ENCODE results near the gene MT1H.

MT1H gene

DNA sequence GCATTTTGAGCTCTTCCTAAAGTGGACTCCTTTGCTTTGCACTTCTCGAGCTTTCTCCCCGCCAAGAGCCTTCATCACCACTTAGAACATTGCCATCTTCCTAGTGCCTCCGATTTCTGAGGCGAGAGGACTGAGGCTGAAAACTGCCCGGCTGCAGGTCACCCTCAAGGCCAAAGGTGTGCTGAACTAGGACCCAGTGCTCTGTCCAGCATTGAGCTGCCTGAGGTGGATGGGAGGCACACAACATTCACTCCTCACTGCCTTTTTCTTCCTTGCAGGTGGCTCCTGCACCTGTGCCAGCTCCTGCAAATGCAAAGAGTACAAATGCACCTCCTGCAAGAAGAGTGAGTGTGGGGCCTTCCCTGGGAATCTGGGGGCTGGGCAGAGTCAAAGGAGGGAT, 25.8 kb upstream of the MT1H start:
- no peaks in the 10 kb centered on the region for H3K9me3 ChIP-seq (ENCODE audit: control insufficient read depth, insufficient read depth, low read length)
- no peaks in the 10 kb centered on the region; the same call in 1 of the 2 replicates for H3K4me1 ChIP-seq (ENCODE audit: insufficient read depth, low read length)
- H3K9ac ChIP-seq (ENCODE audit: low read depth, low read length) = peak overlapping the region; percentile 49; the same call in 1 of the 2 replicates
- no peaks in the 10 kb centered on the region for H3K36me3 ChIP-seq (ENCODE audit: insufficient read depth, low read length)

DNA sequence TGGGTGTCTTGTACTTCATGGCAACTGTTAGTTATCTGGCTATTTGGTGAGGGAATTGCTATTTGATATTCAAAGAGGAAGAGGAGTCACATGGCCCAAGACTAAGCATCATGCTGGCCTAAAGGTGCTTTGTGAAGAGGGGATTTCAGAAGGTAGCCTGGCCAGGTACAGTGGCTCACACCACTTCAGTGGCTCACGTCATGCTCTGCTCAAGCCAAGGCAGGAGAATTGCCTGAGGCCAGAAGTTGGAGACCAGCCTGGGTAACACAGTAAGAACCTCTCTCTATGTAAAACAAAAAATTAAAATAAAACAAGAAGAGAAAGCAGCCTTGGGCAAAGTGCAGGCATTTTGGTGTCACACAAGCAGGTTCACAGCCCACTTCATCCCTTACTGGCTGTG, 24.3 kb upstream of the MT1H start:
- H3K4me1 ChIP-seq (ENCODE audit: insufficient read depth, low read length) = no peaks in the 10 kb centered on the region; the same call in 1 of the 2 replicates
- no peak overlapping the region for H3K9ac ChIP-seq (ENCODE audit: low read depth, low read length)
- no peaks in the 10 kb centered on the region for H3K9me3 ChIP-seq (ENCODE audit: control insufficient read depth, insufficient read depth, low read length)
- H3K36me3 ChIP-seq (ENCODE audit: insufficient read depth, low read length) = no peaks in the 10 kb centered on the region

DNA sequence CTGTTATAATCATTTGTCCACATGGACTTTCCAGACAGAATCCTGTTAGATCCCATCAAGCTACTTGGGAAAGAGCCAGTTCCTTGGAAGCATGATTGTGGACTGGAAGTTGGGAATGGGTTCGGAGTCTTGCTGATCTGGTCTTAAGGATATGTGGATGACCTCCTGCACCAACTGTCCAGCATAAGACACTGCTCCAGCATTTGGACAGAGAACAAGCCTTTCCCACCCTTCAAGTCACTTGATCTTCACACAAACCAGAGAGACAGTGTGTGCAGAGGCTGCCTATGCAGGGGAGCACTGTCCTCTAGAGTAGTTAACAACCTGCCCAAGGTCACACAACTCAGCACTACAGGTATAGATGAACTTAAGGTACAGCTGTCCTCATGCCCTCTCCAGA, 23.8 kb upstream of the MT1H start:
- Histone ChIP-seq H3K36me3 (ENCODE audit: insufficient read depth, low read length) (no peaks in the 10 kb centered on the region), H3K4me1 (ENCODE audit: insufficient read depth, low read length) (no peaks in the 10 kb centered on the region; the same call in 1 of the 2 replicates), H3K9me3 (ENCODE audit: control insufficient read depth, insufficient read depth, low read length) (no peaks in the 10 kb centered on the region), H3K9ac (ENCODE audit: low read depth, low read length) (no peak overlapping the region)

DNA sequence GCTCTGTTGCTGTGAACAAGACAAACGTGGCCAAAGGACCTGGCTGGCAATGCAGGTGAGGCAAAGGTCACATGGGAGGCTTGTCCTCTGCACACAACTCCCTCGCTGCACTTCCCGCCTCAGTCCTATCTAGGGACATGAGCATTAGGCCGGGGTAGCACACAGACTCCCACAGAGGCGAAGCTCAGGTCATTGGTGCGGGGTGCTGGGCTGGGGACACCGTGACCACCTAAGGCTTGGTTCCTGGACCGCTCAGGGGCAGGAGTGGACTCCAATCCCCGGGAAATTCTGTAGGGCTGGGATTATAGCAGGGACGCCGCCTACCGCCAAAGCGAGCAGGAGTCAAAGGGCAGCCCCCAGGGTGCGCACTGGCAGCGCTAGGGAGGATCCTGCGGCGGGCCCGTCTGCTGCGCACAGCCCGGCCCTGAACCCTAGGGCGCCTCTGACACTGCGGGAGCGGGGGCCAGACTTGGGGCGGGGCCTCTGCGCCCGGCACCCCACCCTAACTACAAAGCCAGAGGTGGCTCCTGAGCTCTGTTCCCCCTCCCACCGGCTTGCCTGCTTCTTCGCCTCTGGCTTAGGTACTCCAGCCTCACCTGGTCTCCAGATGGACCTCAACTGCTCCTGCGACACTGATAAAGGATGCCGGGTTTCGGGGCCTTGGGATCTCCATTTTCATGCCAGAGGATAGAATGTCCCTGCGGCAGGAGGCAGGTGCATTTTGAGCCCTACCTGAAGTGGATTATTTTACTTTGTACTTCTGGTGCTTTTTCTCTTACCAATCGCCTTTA, 21.8 kb upstream of the MT1H start:
- Histone ChIP-seq H3K36me3 (ENCODE audit: insufficient read depth, low read length) (no peaks in the 10 kb centered on the region), H3K9me3 (ENCODE audit: control insufficient read depth, insufficient read depth, low read length) (no peaks in the 10 kb centered on the region), H3K9ac (ENCODE audit: low read depth, low read length) (peak overlapping the region; percentile 25; the same call in 1 of the 2 replicates), H3K4me1 (ENCODE audit: insufficient read depth, low read length) (no peaks in the 10 kb centered on the region; the same call in 1 of the 2 replicates)

DNA sequence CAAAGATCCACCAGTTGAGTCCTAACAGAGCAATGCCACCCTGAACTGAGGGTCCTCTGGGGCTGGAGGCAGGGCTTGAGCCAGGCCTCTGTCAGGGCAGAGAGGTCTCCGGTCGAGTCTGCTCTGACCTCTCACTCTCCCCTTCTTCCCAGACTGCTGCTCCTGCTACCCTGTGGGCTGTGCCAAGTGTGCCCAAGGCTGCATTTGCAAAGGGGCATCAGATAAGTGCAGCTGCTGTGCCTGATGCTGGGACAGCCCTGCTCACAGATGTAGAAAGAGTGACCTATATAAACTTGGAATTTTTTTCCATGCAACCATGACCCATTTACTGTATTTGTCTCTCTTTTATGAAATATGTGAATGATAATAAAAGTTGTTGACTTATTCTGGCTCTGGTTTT, 20.3 kb upstream of the MT1H start:
- H3K9me3 ChIP-seq (ENCODE audit: control insufficient read depth, insufficient read depth, low read length) = no peaks in the 10 kb centered on the region
- H3K36me3 ChIP-seq (ENCODE audit: insufficient read depth, low read length) = no peaks in the 10 kb centered on the region
- H3K4me1 ChIP-seq (ENCODE audit: insufficient read depth, low read length) = no peaks in the 10 kb centered on the region; the same call in 1 of the 2 replicates
- no peak overlapping the region for H3K9ac ChIP-seq (ENCODE audit: low read depth, low read length)

DNA sequence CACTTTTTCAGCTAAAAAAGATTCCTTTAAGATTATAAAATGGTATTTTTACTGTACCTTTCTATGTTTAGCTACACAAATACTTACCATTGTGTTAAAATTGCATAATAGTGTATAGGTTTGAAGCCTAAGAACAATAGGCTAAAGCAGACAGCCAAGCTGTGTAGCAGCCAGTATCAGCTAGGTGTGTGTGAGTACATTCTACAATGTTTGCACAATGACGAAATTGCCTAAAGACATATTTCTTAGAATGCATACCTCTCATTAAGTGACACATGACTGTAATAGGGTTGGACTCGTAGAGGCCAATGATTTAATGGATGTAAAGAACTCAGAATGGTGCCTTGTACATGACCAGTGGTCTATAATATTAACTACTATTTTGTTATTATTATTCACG, 19.8 kb upstream of the MT1H start:
- Histone ChIP-seq H3K9me3 (ENCODE audit: control insufficient read depth, insufficient read depth, low read length) (no peaks in the 10 kb centered on the region), H3K36me3 (ENCODE audit: insufficient read depth, low read length) (no peaks in the 10 kb centered on the region), H3K9ac (ENCODE audit: low read depth, low read length) (no peak overlapping the region), H3K4me1 (ENCODE audit: insufficient read depth, low read length) (no peaks in the 10 kb centered on the region; the same call in 1 of the 2 replicates)

DNA sequence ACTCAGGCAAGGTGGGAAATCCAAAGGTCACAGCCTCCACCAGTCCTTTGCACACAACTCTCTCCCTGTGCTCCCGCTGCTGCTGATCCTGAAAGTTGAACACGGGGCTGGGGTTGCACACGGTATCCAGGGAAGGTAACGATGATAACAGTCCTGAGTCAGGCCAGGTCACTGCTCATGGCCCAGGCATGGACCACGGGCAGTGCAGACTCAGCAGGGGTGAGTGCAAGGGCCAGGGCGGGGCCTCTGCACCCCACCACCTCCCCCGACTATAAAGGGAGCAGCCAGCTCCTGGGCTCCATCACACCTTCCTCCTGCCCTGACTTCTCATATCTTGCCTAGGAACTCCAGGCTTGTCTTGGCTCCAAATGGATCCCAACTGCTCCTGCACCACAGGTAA, 18.0 kb upstream of the MT1H start, which contains the start of gene MT1B:
MT1B (plus strand) TSS at position 301 of the 400 bp plus-strand sequence; CDS start at position 369, 68 bp downstream.
- H3K4me1 ChIP-seq (ENCODE audit: insufficient read depth, low read length) = no peaks in the 10 kb centered on the region; the same call in 1 of the 2 replicates
- H3K36me3 ChIP-seq (ENCODE audit: insufficient read depth, low read length) = no peaks in the 10 kb centered on the region
- no peaks in the 10 kb centered on the region for H3K9me3 ChIP-seq (ENCODE audit: control insufficient read depth, insufficient read depth, low read length)
- H3K9ac ChIP-seq (ENCODE audit: low read depth, low read length) = no peak within 1 kb of the TSS

DNA sequence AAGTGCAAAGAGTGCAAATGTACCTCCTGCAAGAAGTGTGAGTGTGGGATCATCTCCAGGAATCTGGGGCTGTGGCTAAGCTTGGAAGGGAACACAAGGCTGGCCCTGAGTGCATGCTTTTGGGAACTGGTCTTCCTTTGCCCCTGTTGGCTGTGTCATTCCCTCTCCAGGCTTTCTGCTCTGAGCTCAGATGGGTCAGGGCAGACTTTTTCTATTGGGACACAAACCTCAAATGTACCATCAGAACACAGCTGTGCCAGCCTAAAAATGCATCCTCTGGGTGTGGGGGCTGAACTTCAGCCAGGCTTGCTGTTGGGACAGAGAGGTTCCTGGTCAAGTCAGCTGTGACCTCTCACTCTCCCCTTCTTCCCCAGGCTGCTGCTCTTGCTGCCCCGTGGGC, 17.0 kb upstream of the MT1H start:
- no peaks in the 10 kb centered on the region; the same call in 1 of the 2 replicates for H3K4me1 ChIP-seq (ENCODE audit: insufficient read depth, low read length)
- no peak overlapping the region for H3K9ac ChIP-seq (ENCODE audit: low read depth, low read length)
- no peaks in the 10 kb centered on the region for H3K9me3 ChIP-seq (ENCODE audit: control insufficient read depth, insufficient read depth, low read length)
- no peaks in the 10 kb centered on the region for H3K36me3 ChIP-seq (ENCODE audit: insufficient read depth, low read length)

DNA sequence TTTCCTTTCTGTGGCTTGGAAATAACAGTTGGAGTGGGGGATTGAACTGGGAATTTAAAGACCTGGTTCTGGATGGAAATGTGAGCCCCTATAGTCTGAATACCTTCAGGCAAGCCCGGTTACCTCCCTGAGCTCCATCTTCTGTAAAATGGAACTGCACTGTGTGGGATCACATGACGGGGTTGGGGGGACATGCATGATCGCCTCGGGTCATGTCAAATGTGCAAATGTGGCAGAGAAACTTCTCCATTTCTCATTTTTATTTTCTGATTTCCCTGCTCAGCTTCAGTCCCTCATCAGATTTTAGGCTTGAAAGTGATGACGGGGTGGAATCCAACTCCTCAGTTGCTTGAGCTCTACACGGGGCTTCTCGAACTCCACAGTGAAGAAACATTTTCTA, 16.4 kb upstream of the MT1H start:
- Histone ChIP-seq H3K9ac (ENCODE audit: low read depth, low read length) (no peak overlapping the region), H3K9me3 (ENCODE audit: control insufficient read depth, insufficient read depth, low read length) (no peaks in the 10 kb centered on the region), H3K4me1 (ENCODE audit: insufficient read depth, low read length) (no peaks in the 10 kb centered on the region), H3K36me3 (ENCODE audit: insufficient read depth, low read length) (no peaks in the 10 kb centered on the region)

DNA sequence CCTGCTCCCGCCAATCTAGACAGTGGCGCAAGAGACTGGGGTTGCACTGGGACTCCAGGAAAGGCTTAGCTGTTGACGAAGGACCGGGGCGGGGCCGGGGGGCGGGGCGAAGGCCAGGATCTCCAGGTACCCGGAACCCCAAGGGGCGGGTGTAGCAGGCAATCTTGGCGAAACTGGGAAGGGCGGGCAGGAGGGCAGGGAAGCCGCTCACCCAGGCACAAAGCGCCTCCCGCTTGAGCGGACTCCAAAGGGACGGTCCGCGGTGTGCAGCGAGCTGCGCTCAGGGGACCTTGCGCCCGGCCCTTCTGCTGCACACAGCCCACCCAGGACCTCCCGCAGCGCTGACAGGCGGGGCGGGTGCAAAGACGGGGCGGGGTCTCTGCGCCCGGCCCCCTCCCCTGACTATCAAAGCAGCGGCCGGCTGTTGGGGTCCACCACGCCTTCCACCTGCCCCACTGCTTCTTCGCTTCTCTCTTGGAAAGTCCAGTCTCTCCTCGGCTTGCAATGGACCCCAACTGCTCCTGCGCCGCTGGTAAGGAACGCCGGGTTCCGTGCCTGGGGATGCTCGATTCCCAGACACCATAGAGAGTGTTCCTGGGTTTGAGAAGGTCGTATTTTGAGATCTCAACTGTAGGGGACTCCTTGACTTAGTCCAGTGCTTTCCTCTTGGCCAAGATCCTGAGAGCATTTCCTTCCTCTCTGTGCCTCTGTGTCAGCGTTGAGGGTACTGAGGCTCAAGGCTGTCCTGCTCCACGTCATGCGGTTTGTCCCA, 11.9 kb upstream of the MT1H start, which contains the start of gene MT1F:
MT1F (plus strand) TSS at position 405 of the 772 bp plus-strand sequence; CDS start at position 505, 100 bp downstream.
- no peaks in the 10 kb centered on the region for H3K9me3 ChIP-seq (ENCODE audit: control insufficient read depth, insufficient read depth, low read length)
- peak within 1 kb of the TSS; percentile 57 for H3K9ac ChIP-seq (ENCODE audit: low read depth, low read length)
- no peaks in the 10 kb centered on the region for H3K36me3 ChIP-seq (ENCODE audit: insufficient read depth, low read length)
- H3K4me1 ChIP-seq (ENCODE audit: insufficient read depth, low read length) = 0 out of 2 replicates have a peak, but pooled peaks cover 6% of the 10 kb centered on the region

DNA sequence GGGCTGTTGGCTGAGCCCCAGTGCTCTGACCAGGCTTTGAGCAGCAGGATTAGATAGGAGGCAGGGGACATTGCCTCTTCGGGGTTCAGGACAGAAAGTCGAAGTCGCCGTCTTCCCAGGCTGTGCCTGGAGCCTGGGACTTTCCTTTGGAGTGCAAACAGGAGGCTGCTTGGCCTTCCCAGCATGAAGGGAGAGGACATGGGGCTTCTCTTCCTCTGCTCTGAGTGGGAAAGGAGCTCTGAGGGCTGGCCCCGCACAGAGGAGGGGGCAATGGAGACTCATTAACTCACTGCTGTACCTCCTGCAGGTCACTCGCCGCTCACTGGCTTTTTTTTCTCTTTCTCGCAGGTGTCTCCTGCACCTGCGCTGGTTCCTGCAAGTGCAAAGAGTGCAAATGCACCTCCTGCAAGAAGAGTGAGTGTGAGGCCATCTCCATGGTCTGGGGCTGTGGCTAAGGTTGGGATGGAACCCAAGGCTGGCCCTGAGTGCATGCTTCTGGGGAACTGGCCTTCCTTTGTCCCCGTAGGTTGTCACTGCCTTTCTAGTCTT, 11.2 kb upstream of the MT1H start:
- peak overlapping the region; percentile 57; the same call in 1 of the 2 replicates for H3K9ac ChIP-seq (ENCODE audit: low read depth, low read length)
- H3K4me1 ChIP-seq (ENCODE audit: insufficient read depth, low read length) = 0 out of 2 replicates have a peak, but pooled peaks cover 6% of the 10 kb centered on the region
- H3K9me3 ChIP-seq (ENCODE audit: control insufficient read depth, insufficient read depth, low read length) = no peaks in the 10 kb centered on the region
- no peaks in the 10 kb centered on the region for H3K36me3 ChIP-seq (ENCODE audit: insufficient read depth, low read length)

DNA sequence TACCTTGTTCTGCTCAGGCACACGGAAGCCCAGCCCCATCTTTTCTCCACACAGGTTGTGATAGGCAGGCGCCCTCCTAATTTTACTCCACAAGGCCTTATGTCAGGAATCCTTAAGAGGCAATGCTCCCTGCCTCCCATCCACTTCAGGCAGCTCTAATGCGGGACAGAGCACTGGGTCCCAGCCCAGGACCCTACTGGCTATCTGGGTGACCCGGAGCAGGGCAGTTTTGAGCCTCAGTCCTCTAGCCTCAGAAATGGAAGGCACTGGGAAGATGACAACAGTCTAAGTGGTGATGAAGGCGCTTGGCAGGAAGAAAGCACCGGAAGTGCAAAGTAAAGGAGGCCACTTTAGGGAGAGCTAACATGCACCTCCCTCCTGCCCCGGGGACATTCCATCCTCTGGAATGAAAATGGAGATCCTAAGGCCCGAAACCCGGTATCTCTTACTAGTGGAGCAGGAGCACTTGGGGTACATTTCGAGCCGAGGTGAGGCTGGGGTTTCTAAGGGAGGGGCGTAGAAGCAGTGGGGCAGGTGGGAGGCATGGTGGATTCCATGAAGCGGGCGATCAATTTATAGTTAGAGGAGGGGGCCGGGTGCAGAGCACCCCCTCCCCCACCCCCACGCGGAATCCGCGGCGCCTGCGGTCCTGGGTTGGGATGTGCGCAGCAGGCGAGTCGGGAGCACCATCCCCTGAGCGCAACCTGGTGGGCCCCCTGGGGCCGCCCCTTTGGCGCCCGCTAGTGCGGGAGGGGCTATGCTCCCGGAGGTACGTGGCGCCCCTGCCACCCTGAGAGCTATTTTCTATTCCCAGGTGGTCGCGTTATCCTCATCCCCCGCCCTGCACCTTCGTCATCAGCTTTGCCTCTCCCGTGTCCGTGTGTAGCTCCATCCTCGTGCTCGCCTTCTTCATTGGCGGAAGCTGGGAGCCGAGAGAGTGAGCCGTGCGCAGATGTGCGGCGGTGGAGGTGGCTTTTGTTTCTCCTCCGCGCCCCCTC, 7.0 kb upstream of the MT1H start:
- H3K4me1 ChIP-seq (ENCODE audit: insufficient read depth, low read length) = peaks cover 9% of the 10 kb centered on the region; the same call in 1 of the 2 replicates
- no peaks in the 10 kb centered on the region for H3K9me3 ChIP-seq (ENCODE audit: control insufficient read depth, insufficient read depth, low read length)
- peak overlapping the region; percentile 59 for H3K9ac ChIP-seq (ENCODE audit: low read depth, low read length)
- H3K36me3 ChIP-seq (ENCODE audit: insufficient read depth, low read length) = no peaks in the 10 kb centered on the region

DNA sequence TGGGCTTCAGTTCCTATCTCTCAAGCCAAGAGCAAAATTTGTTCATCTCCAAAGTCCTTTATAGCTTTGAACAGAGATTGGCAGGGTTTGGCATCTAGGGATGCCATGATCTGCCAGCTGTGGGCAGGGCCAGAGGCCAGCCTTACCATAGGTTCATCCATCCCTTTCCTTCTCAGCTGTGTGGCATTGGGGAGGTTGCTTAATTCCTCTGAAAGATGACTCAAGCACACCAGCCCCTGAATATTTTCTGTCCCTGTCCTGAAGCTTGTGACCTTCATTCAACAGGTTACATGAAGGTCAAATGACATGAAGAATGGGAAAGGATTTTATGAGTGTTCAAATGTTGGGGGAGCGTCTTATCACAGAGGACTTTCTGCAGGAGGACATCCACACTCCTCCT, 5.1 kb upstream of the MT1H start:
- Histone ChIP-seq H3K4me1 (ENCODE audit: insufficient read depth, low read length) (peaks cover 9% of the 10 kb centered on the region; the same call in 1 of the 2 replicates), H3K9ac (ENCODE audit: low read depth, low read length) (no peak overlapping the region), H3K36me3 (ENCODE audit: insufficient read depth, low read length) (no peaks in the 10 kb centered on the region), H3K9me3 (ENCODE audit: control insufficient read depth, insufficient read depth, low read length) (no peaks in the 10 kb centered on the region)

Measured in ES-I3 (cell line).